ENCODE data around the gene HERC2. TPM values are rescaled to one million over a fixed set of nuclear protein-coding genes. Genes with fewer than 3 reads are reported as not detected.
A peak's percentile ranks its signal among the peaks of the same experiment; 100 is the strongest.
"Not testable (repeated sequence)": the region's sequence is repeated elsewhere in the genome, so short reads cannot be mapped to it uniquely, and the experiment has no call there.

The HERC2 gene
- polyA plus RNA-seq, 3 donors = 47.0 to 59.4 (median 53.9) TPM

DNA sequence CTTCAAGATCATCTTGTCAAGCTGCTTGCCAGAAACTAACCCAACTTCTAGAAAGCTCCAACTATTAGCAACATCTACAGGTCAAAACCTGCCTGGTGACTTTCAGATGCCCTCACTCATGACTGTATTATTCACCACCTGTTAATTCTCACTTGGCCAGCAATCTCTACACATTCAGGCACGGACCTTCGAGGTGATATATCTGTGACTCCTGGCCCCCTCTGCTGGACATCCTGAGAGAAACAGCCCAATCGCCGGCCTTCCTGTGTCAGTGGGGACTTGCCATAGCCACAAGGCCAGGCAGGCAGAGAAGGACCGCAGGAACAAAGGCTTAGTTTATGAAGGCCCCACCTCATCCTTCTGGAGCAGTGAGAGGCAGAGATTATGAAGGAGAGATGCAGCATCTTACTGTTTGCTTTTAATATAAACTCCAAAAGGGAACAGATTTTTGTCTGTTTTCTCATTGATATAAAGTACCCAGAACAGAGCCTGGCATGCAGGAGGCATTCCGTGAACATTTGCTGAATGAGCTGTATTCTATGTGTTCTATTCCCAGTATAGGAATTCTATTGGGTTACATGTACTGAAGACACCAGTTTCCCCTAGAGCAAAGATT lies 198.5 kb downstream of the HERC2 start:
- DNase-seq (ENCODE audit: extremely low read depth in 1 of 11, low read depth in 9 of 11, low spot score in 4 of 11) = peak in 5 of 11 donors; percentile 49 to 79 (median 65)

DNA sequence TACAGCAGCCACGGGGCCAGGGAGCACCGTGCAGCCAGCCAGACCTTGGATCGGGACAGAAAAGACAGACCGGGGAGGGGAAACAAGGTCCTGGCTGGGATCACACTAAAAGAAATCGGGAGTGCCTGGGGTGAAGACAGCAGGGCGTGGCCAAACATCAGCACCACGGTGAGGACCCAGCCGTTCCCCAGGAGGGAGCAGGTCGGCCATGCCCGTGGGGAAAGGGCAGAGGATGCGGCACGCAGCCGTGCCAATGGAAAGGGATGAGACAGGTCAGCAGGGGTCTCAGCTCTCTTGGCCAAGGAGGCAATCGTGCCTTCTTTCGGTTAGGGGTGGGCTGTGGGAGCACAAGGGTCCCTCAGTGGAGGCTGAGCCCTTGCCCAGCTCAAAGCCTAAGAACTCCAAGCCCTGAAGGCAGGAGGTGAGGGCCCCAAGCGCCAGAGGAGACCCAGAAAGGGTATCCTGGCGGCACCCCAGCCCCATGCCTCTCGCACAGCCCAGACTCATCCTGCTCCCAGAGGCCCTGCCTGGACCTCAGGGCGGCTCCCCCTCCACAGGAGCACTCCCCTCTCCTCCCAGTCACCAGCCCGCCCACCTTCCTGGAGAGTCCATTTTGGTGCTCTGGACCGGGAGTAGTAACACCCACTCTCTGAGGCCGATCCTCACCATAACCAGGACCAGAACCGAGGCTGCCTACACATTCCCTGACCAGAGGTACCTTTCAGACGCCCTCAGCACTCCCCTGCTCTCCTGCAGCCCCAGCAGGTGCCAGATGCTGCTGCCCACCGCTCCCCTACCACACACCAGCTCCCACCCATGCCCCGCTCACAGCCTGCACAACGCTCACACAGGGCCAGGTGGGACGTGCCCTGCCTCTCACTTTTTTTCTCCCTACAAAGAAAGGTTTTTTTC lies 199.7 kb downstream of the HERC2 start:
- no peak for DNase-seq (ENCODE audit: extremely low read depth in 1 of 11, low read depth in 9 of 11, low spot score in 4 of 11)

DNA sequence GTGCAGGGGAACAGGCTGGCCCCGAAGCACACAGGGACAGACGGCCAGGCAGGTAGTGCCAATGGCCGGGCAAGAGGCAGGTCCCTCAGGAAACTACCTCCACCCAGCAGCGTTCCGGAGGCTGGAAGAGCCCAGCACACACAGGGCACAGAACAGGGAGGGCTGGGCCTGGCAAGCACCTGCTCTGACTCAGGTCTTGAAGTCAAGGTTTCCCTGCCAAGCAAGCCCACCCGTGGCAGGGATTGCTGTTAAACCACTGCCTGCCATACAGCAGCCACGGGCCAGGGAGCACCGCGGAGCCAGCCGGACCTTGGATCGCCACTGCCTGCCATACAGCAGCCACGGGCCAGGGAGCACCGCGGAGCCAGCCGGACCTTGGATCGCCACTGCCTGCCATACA lies 200.4 kb downstream of the HERC2 start:
- not testable (repeated sequence) for DNase-seq (ENCODE audit: extremely low read depth in 1 of 11, low read depth in 9 of 11, low spot score in 4 of 11)

DNA sequence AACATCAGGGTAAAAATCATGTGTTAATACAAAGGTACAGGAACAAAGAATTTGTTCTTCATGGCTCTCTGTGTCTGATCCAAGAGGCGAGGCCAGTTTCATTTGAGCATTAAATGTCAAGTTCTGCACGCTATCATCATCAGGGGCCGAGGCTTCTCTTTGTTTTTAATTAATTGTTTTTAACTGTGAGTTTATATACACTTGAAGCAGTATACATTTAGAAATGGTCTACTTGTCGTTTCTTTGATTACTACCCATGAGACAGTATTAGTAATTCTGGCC lies 201.7 kb downstream of the HERC2 start:
- DNase-seq (ENCODE audit: extremely low read depth in 1 of 11, low read depth in 9 of 11, low spot score in 4 of 11) = no peak

DNA sequence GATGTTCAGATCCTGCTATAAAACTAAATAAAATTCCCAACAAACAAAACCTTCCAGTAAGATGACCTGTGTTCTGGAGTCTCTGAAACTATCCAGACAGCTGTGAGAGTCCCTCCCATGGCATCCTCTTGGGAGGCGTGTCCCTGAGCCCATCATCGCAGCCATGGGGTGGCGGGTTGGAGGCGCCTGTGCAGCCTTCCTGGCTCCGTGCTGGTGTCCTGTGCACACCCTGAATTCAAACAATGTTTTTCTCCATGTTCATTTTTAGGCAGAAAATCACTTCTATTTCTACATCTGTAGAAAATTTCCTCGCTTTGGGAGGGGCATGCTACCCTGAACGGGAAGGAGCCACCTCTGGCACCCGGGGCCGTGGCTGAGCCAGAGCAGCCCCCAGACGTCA lies 203.4 kb downstream of the HERC2 start:
- no peak for DNase-seq (ENCODE audit: extremely low read depth in 1 of 11, low read depth in 9 of 11, low spot score in 4 of 11)

DNA sequence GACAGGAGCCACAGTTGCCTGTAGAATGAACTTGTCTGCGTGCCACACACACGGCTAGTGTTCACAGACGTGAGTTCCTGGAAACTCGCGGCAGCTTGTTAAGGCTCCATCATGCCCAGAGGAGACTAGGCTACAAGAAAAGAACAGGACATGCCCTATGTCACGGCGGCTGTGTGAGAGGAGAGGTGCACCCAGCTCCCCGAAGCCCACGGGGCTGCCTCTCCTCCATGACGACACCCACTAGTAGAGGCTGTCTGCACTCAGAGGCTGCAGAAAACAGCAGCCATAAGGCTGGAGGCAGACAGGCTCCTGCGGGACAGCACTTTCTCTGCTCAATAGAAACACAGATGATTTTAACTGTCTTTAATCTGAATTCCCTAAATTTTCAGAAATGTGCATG lies 203.9 kb downstream of the HERC2 start:
- DNase-seq (ENCODE audit: extremely low read depth in 1 of 11, low read depth in 9 of 11, low spot score in 4 of 11) = no peak

DNA sequence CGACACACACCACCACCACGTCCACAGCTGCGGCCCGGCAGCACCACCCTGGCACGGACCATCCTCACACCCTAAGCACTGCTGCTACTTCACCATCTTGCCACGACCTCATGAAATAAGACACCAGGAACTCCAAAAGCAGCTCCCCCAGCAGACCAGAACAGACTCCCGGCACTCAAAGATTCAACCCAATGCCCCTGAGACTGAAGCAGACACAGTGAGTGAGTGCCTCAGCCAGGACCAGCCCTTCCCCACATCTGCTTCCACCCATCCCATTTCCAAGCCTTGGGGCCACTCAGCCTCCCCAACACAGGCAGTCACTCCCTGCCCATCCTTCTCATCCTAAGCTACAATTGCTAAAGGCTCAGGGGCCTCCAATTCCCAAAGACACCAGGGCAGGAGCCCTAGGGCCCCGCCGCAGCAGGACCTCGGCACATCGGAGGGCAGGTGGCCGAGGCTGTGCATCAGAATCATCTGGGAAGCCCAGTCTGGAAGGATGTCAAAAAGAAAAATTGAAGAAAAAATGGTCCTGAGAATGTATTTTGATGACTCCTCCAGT lies 204.5 kb downstream of the HERC2 start:
- DNase-seq (ENCODE audit: extremely low read depth in 1 of 11, low read depth in 9 of 11, low spot score in 4 of 11) = no peak

DNA sequence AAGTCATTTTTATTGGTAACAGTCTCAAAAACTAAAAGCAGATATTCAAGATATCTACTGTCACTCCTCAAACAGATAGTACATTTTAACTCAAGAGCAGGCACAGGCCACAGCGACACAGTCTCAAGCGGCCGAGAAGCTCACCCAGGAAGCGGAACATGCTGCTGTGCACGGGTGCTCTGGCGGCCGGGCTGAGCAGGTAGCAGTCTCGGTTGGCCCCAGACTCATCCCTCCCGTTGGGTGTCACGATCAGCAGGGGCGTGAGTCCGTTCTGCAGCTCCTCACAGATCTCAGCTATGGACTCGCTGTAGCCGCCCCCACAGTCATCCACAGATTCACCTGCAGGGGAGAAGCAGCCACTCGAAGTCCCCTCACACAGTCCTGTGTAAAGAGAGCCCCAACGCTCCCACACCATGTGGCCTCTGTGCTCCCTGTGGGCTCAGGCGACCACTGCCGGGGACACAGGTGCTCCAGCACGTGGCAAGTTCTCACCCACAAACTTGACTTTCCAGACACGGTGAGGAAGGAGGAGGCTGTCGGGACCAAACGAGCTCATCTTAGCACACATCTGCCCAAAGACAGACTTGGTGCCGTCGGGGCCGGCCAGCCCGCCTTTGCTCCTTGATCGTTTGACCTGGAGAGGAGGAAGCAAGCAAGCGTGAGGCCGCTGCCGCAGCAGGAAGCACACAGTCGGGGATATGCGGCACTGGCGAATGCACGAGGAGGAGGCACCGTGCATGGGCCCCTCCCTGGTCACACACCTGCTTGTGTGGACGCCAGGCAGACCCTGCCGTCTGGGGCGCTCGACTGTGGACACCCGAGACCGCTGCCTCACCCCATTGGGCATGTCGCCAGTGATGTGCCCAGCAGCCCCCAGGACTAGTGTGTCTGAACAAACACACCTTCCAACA lies 205.2 kb downstream of the HERC2 start:
- DNase-seq (ENCODE audit: extremely low read depth in 1 of 11, low read depth in 9 of 11, low spot score in 4 of 11) = no peak

DNA sequence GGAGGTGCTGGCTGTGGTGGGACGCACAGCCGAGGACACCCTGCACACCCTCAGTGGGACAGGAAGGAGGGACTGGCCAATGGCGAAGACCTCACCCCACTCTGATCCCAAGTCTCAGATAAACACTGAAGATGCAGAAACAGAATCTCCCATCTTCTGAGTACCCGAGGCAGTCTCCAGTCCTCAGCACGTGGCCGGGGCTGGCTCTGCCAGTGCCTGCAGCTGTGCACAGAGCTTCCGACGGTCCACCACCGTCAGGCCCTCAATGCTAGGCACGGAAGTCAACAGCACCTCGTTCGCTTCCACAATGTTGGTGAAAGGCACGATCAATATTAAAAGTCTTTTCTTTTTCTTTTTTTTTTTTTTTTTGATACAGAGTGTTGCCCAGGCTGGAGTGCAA lies 206.1 kb downstream of the HERC2 start:
- no peak for DNase-seq (ENCODE audit: extremely low read depth in 1 of 11, low read depth in 9 of 11, low spot score in 4 of 11)

DNA sequence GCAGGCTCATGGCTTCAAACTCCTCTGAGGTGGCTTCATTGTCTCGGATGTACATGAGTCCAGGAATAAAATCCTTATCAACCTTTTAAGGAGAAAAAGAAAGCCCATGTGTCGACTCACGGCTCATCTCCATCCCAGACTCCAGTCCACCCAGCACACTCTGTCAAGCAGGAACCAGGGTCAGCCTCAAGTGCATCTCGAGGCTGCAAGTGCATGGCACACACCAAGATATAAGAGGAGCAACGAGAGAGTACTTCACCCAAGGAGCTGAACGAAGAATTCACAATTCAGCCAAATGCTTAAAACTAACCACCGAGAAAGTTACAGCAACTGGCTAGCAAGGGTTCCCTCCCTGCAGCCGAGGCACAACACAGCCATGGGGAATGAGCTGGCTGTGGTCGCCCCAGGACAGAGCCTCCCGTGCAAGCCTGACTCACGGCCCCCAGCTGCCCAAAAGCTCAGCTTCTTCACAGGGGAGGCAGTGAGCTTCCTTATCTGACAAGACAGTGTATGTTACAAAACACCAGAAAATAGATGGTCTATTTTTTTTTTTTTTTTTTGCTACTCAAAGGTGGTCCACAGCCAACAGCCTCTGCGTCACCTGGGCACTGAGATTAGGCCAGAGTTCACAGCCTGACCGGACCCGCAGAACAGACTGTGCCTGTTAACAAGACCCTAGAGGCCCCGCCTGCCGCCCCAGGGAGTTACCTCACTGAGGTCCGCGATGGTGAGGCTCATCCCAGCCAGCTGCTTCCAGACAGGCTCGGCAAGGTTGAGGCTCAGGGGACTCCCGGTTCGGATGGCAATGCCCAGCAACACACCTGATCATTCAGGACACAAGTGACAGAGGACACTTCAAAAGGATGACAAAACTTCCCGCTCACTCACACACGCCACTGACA lies 207.0 kb downstream of the HERC2 start:
- no peak for DNase-seq (ENCODE audit: extremely low read depth in 1 of 11, low read depth in 9 of 11, low spot score in 4 of 11)

DNA sequence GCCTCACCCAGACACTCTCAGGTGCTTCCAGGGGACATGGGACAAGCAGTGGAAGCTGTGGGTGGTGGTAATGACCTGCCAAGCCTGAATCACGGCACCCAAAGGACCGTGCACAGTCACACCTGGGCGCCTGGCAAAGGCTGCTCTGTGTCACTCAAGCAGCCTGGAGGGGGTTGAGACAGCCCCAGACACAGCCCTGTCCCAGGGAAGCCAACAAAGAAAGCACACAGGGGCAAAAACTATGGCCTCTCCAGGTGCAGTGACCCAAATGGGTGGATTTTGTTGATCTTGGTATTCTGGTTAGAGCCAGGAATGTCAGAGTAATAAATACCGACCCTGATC lies 207.9 kb downstream of the HERC2 start:
- no peak for DNase-seq (ENCODE audit: extremely low read depth in 1 of 11, low read depth in 9 of 11, low spot score in 4 of 11)

DNA sequence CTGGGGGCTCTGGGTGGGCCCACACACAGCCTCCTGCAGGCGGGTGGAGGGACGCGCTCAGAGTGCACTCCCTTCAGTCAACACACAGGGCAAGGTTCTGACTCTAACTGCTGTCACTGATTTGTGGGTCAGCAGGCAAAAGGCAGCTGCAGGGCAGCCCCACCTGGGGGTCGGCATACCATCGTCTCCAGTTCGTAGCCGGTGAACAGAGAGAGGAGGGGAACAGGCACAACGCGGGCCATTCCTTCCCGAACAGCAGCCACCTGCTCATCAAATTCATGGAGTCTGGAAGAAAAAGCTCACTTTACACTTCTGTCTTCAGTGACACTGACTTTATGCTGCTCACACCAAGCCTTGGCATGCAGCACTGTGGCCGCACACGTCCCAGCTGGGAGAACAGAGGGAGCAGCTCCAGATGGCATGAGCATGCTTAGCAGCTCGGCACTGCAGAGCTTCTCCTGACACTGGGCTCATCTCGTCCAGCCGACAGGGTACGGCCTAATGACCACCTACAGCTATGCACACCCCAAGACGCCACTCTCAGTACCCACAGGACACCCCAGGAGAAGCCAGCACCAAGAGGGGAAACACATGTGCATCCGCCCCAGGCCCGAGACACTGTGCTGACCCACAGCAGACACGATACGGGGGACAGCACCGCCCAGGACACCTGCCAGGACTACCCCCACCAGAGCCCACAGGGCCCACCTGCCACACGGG lies 208.4 kb downstream of the HERC2 start:
- DNase-seq (ENCODE audit: extremely low read depth in 1 of 11, low read depth in 9 of 11, low spot score in 4 of 11) = no peak

DNA sequence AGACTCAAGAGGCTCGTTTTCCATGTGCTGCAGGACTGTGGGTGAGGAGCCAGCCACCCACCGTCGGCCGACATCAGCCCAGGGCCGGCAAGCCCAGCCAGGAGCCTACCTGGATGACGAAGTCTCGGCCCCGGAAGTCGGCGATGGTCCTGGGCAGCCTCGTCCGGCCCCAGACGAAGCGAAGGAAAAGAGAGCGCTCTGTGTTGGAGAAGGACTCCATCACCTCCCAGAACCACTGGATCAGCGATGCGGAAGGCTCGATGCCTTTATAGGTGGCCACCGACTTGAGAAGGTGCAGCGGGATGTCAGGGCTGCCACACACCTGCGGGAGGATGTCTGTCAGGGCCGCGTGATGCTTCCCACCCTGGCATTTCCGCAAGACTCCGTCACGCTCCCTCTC lies 209.0 kb downstream of the HERC2 start:
- DNase-seq (ENCODE audit: extremely low read depth in 1 of 11, low read depth in 9 of 11, low spot score in 4 of 11) = no peak

DNA sequence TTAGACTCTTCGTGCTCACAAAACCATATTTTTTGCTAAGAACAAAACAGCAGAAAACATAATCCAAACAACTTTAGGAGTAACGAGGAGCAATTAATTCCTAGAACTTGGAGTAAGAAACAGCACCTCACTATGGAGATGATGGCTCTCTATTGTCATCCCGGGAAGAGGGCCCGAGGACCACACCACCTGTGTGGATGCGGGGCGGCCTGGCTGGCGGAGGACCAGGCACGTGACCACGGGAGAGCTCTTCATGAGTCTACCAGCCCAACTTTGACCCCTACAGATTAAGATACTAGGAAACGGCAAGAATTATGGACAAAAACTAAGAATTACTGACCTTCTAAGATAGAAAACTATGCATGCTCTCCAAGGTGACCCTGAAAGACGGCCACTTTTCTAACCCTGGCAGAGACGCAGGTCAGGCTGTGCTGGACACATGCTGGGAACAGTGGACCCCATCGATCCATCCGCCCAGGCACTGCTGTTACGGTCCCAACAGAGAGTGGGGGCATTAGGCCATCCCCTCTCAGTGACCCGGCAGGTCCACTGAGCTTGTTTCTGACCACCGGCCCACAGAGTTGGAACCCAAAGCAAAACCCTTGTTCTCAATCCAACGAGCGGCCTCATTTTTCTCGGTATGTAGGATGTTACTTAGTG lies 209.7 kb downstream of the HERC2 start:
- no peak for DNase-seq (ENCODE audit: extremely low read depth in 1 of 11, low read depth in 9 of 11, low spot score in 4 of 11)

DNA sequence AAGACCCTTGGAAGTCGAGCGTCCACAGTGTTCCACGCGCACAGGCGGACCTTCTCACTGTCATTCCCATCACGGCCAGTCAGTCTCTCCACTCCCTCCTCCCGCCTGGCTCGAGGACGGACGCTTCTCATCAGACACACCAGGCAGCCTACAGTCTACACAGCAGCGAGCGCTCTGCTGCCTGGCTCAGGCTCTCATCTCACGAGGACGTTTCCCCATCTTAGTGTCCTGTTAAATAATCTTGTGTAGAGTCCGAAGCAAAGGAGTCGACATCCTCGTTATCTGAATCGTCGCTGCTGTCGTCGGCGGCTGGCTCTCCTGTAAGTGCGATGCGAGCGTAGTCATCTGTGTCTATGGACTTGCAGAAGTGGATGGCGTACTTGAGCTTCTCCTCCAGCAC lies 210.4 kb downstream of the HERC2 start:
- DNase-seq (ENCODE audit: extremely low read depth in 1 of 11, low read depth in 9 of 11, low spot score in 4 of 11) = no peak

DNA sequence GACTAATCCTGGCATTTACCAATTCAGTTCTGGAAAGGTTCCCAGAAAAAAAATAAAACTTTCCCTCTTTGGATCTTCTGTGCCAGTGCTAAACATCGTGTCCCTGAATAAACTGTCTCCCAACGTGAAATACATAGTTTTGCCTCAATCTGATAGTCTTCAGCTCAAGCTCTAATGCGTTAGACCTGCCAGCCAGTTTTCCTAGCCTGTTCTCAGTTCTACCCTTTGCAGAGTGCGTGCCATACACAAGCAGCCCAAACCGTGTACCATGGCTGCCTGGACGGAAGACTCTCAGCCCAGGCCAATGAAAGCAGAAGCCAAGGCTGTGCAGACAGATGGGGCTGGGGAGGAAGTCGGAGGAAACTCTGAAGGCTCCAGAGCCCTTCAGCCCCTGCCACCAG lies 211.5 kb downstream of the HERC2 start:
- no peak for DNase-seq (ENCODE audit: extremely low read depth in 1 of 11, low read depth in 9 of 11, low spot score in 4 of 11)

DNA sequence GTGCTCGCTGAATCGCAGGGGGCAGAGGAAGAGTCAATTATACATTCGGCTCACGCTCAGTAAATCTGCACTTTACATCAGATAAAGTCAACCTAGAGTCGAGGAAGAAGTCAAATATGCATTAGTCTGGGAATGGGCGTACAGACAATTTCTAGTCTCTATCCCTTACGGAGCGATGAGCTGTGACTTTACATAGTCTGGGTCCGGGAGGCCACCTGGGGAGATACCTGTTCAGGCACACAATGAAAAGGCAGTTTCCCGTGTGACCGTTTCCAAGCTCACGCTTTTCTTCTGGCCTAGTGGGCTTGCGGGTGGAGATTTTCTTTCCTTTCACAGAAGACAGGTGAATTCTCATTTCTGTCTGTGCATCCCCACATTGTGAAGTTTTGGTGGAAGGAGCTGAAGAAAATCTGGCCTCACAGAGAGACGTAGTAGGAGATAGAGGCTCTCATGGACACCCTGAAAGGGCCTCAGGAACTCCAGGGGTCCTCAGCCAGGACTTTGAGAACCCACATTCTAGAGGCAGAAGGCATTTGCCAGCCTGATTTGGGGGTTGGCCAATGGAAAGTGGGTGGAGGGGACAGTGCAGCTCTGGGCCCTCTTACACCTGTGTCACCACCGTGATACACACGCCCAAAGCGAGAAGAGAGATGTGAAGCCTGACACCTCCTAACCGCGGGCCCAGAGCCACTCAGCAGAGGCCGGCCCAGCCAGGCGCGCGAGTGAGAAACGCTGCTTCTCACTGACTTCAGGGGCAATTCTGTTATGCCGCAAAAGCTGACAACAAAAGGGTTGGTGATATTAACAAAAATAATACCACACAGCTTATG lies 212.1 kb downstream of the HERC2 start:
- no peak for DNase-seq (ENCODE audit: extremely low read depth in 1 of 11, low read depth in 9 of 11, low spot score in 4 of 11)

Measured in renal cortex interstitium (tissue), 11 donors.